Astrocyte (in vitro differentiated cells and primary cell): ENCODE data around the gene SLC25A47.

Experiments
- CTCF ChIP-seq: IDR thresholded peaks from 2 replicates; pipeline ENCODE4 v1.5.1; 2011; ENCODE audit warnings: low read depth, mild to moderate bottlenecking, inconsistent platforms, low read length, moderate library complexity; ENCODE audit not compliant: insufficient read depth
- EZH2 ChIP-seq: IDR thresholded peaks from 2 replicates; pipeline ENCODE4 v1.6.1; 2012; ENCODE audit warnings: mild to moderate bottlenecking, low read length, inconsistent platforms; ENCODE audit not compliant: insufficient read depth

- no peak for TF ChIP-seq CTCF
- TF ChIP-seq EZH2: no peak
These were observed 7.3 kb downstream of the SLC25A47 start for GRCh38 chr14:100330388-100330931.
